Measurements from ENCODE around the gene SND1. TPM values are rescaled to one million over a fixed set of nuclear protein-coding genes. Genes with fewer than 3 reads are reported as not detected.

Gene SND1
- total RNA-seq, 6 experiments from 2014 or later = 217 to 259 (median 247) TPM

GRCh38 chr7:127815631-127816145 is 163.7 kb downstream of the SND1 start:
- Mint-ChIP-seq H3K9me3 (no peaks in the 10 kb centered on the region), H3K27ac (no peak overlapping the region), H3K4me3 (no peak overlapping the region), H3K27me3 (ENCODE audit: insufficient read depth) (peaks cover 3% of the 10 kb centered on the region), H3K4me1 (ENCODE audit: low read depth) (peaks cover 74% of the 10 kb centered on the region), H3K36me3 (ENCODE audit: low read depth) (peaks cover 10% of the 10 kb centered on the region; the same call in 1 of the 2 replicates)
- DNase-seq = no peak
- TF ChIP-seq CTCF (IDR thresholded peaks at IDR 0.05) = no peak

- DNase-seq = no peak
- Mint-ChIP-seq H3K36me3 (ENCODE audit: low read depth) (peaks cover 17% of the 10 kb centered on the region; the same call in 1 of the 2 replicates), H3K4me1 (ENCODE audit: low read depth) (peaks cover 74% of the 10 kb centered on the region), H3K27me3 (ENCODE audit: insufficient read depth) (peaks cover 3% of the 10 kb centered on the region), H3K27ac (no peak overlapping the region), H3K9me3 (no peaks in the 10 kb centered on the region), H3K4me3 (no peak overlapping the region)
- no peak for TF ChIP-seq CTCF (IDR thresholded peaks at IDR 0.05)
Observed at GRCh38 chr7:127816354-127817190, 164.6 kb downstream of the SND1 start.

- Mint-ChIP-seq H3K36me3 (ENCODE audit: low read depth) (peaks cover 17% of the 10 kb centered on the region; the same call in 1 of the 2 replicates), H3K9me3 (no peaks in the 10 kb centered on the region), H3K27me3 (ENCODE audit: insufficient read depth) (peaks cover 3% of the 10 kb centered on the region), H3K27ac (no peak overlapping the region), H3K4me1 (ENCODE audit: low read depth) (peaks cover 68% of the 10 kb centered on the region), H3K4me3 (no peak overlapping the region)
- no peak for TF ChIP-seq CTCF (IDR thresholded peaks at IDR 0.05)
- DNase-seq = no peak
Observed at GRCh38 chr7:127817466-127817865, 165.5 kb downstream of the SND1 start.

- H3K4me3 Mint-ChIP-seq = no peak overlapping the region
- peaks cover 66% of the 10 kb centered on the region for H3K4me1 Mint-ChIP-seq (ENCODE audit: low read depth)
- peaks cover 3% of the 10 kb centered on the region for H3K27me3 Mint-ChIP-seq (ENCODE audit: insufficient read depth)
- DNase-seq = no peak
- peaks cover 11% of the 10 kb centered on the region; the same call in 1 of the 2 replicates for H3K36me3 Mint-ChIP-seq (ENCODE audit: low read depth)
- no peak overlapping the region for H3K27ac Mint-ChIP-seq
- TF ChIP-seq CTCF (IDR thresholded peaks at IDR 0.05) = no peak
- no peaks in the 10 kb centered on the region for H3K9me3 Mint-ChIP-seq
Observed at GRCh38 chr7:127818306-127818705, 166.3 kb downstream of the SND1 start.

GRCh38 chr7:127819975-127820731 is 168.2 kb downstream of the SND1 start:
- H3K9me3 Mint-ChIP-seq = no peaks in the 10 kb centered on the region
- H3K4me3 Mint-ChIP-seq = peak overlapping the region; percentile 11; the same call in 1 of the 2 replicates
- H3K36me3 Mint-ChIP-seq (ENCODE audit: low read depth) = peaks cover 10% of the 10 kb centered on the region; the same call in 1 of the 2 replicates
- H3K27me3 Mint-ChIP-seq (ENCODE audit: insufficient read depth) = peaks cover 3% of the 10 kb centered on the region; the same call in 1 of the 2 replicates
- TF ChIP-seq CTCF (IDR thresholded peaks at IDR 0.05) = no peak
- peaks cover 56% of the 10 kb centered on the region for H3K4me1 Mint-ChIP-seq (ENCODE audit: low read depth)
- DNase-seq = peak; percentile 50
- H3K27ac Mint-ChIP-seq = peak overlapping the region; percentile 39
